ENCODE data around the gene SPECC1L. TPM values are rescaled to one million over a fixed set of nuclear protein-coding genes. Genes with fewer than 3 reads are reported as not detected.
"Not testable (repeated sequence)": the region's sequence is repeated elsewhere in the genome, so short reads cannot be mapped to it uniquely, and the experiment has no call there.

The SPECC1L gene
- total RNA-seq, 2 donors from 2014 or later: 86.3 to 87.5 TPM

- intact Hi-C loops (cut with DNase I, micrococcal nuclease): loop anchor here in 1 of 2 donors (10.0 kb wide), 1 partner anchor 50 kb away; no protein-coding TSS in a partner anchor
- not testable (repeated sequence) for ATAC-seq
- DNase-seq: peak in 1 of 2 donors; percentile 31
These were observed 25.6 kb upstream of the SPECC1L start, which contains the start of gene GGT5 for GRCh38 chr22:24245030-24245431. TSS of gene GGT5 (minus strand) at chr22:24245082. CDS start at chr22:24244725, 357 bp downstream.

DNA sequence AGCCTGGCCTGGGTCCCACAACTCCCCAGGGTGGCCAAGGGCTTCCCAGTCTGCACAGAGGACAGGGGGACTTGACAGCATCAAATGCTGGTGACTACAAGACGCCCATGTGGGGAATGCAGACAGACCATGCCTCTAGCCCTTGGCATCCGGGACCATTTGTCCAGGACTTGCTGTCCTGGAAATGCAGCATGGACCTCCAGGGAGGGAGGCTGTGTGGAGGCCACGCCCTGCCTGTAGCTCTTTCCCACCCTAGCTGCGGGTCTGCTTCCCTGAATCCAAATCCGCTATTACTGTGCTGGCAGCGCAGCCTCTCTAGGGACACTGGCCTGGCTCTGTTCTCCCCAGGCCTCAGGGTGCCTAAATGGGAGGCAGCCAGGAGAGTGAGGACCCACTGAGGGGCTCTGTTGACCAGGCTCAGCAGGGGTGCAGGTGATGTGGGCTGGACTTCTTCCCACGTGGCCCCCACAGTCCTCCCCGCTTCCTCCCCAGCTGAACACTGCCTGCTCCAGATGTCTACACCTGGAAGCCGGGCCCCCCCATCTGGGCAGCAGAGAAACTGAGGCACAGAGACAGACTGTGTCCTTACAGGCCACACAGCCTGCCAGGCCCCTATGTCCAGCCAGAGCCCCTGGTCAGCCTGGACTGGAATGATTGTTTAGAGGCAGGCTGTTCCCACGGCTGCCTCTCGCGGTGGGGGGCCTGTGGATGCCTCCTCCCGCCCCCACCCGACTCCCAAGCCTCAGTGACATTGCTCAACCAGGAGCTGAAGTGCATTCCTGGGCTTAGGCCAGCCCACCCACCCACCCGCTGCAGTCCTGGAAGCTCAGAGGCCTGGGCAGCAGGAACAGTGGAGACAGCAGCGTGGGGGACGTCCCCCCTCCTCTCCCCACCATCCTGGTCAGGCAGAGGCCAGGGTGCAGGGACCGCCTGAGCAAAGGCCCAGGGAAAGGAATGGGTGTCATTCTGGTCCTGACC, 24.8 kb upstream of the SPECC1L start:
- DNase-seq: peak; percentile 23 to 61
- intact Hi-C loops (cut with DNase I, micrococcal nuclease): loop anchor here in 1 of 2 donors (10.0 kb wide), 1 partner anchor 51 kb away; no protein-coding TSS in a partner anchor
- not testable (repeated sequence) for ATAC-seq

GRCh38 chr22:24247011-24247507, 23.6 kb upstream of the SPECC1L start:
- ATAC-seq (no peak), DNase-seq (no peak)
- intact Hi-C loops (cut with DNase I, micrococcal nuclease): loop anchor here in 1 of 2 donors (10.0 kb wide), 1 partner anchor 52 kb away; no protein-coding TSS in a partner anchor

DNA sequence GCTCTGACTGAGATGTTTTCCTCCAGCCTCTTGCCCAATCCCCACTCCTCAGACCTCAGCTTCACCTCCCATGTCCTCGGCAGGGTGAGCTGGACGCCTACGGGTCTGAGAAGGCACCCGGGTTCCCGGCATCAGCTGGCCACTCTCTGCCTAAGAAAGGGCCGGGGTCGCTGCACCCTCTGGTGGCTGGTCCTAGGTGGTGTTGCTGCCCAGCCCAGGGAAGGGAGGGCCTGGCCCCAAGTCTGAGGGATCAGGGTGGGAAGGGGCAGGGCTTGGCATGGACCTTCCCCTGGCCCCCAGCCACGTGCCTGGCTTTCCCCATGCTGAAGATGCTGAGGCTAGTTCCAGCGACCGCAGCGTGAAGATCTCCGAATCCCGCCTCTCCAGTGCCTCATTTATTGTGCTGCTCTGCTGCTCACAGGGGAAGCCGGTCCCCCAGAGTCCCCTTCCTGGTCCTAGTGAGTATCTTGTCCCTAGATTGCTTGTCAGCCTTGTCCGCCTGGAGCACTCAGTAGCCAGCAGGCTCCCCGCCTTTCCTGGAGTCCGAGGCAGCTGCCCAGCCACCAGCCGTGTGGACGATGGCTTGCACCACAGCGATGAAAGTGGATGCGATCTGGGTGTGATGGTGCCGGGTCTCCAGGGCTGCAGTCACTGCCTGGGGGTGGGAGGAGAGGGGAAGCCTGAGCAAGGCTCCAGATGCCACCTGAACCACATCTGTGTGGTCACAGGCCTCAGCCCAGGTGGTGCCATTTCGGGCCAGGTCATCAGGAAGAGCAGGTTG, 22.9 kb upstream of the SPECC1L start:
- DNase-seq: peak; percentile 77 to 80
- intact Hi-C loops (cut with DNase I, micrococcal nuclease): loop anchor here in 1 of 2 donors (10.0 kb wide), 1 partner anchor 53 kb away; no protein-coding TSS in a partner anchor
- ATAC-seq: peak; percentile 91

DNA sequence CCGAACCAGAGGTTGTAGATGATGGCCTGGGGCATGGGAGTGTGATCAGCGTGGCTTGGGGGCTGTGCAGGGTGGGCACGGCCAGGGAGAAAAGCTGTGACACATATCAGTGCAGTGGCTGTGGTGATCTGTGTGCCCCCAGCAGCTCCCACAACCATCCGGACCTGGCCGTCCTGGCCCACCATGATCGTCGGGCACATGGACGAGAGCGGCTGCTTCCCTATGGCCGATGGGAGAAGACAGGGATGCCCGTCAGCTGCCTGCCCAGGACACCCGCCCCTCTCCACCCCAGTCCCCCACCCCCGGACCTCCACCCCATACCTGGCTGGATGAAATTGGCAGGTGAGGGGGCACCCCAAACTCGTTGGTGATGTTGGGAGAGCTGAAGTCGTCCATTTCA, 22.0 kb upstream of the SPECC1L start:
- not testable (repeated sequence) for DNase-seq, ATAC-seq
- intact Hi-C loops (cut with DNase I, micrococcal nuclease): loop anchor here in 1 of 2 donors (10.0 kb wide), 1 partner anchor 54 kb away; no protein-coding TSS in a partner anchor

DNA sequence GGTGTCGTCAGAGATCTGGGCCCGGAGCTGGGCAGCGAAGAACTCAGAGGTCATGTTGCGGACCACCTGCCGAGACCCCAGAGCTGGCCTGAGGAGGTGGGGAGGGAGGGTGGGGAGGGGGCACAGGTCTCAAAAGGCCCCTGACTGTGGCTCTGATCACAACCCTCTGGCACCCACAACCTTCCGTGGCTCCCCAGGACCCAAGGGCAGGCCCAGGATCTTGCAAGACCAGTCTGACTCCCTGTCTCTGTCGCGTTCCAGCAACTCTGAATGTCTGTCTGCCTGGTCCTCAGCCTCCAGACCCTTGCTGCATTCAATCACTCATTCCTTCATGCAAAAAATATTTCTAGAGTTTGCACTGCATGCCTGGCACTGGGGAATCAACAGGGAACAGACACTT, 21.2 kb upstream of the SPECC1L start:
- not testable (repeated sequence) for DNase-seq
- intact Hi-C loops (cut with DNase I, micrococcal nuclease): loop anchor here in 1 of 2 donors (10.0 kb wide), 1 partner anchor 55 kb away; no protein-coding TSS in a partner anchor

DNA sequence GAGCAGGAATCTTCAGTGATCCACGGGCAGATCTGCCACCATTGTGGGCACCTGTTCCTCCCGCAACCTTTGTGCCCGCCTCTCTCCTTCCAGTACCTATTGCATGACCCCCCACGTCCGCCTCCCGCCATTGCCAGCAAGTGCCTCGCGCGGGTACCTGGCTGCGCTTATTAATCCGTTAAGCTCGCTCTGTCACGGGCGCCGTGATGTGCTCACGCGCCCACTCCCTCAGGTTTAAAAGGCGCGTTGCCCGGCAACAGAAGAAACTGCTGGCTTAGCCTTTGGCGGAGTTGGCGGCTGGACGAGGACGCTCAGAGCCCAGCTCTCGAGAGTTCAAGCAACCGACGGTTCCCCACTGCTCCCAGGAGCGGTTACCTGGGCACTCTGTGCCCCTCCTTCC, 19.3 kb upstream of the SPECC1L start:
- DNase-seq; ATAC-seq; intact Hi-C loops (cut with DNase I, micrococcal nuclease): not testable (repeated sequence)

More for the DNA sequence above, 21.2 kb upstream of the SPECC1L start:
- not testable (repeated sequence) for ATAC-seq

- DNase-seq; intact Hi-C loops (cut with DNase I, micrococcal nuclease); ATAC-seq: not testable (repeated sequence)
These were observed 17.5 kb upstream of the SPECC1L start for GRCh38 chr22:24253126-24253525.

GRCh38 chr22:24256136-24256535, 14.5 kb upstream of the SPECC1L start:
- ATAC-seq; DNase-seq; intact Hi-C loops (cut with DNase I, micrococcal nuclease): not testable (repeated sequence)

DNA sequence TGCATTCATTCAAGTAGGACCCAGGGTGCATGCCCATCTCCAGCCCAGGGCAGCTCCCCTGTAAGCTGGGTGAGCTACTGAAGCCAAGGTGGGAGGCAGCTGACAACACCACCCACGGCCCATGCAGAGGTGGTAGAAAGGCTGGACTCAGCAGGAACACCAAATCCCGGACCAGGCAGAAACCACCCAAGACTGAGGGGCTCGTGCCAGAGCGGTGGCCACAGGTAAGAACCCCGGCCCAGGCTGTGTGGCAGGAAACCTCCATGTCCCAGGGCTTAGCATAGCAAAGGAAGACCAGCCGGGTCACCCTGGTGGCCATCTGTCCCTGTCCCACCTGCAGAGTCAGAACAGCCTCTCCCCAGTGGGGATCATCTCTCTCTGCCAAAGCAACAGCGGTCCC, 13.9 kb upstream of the SPECC1L start:
- ATAC-seq; intact Hi-C loops (cut with DNase I, micrococcal nuclease); DNase-seq: not testable (repeated sequence)

DNA sequence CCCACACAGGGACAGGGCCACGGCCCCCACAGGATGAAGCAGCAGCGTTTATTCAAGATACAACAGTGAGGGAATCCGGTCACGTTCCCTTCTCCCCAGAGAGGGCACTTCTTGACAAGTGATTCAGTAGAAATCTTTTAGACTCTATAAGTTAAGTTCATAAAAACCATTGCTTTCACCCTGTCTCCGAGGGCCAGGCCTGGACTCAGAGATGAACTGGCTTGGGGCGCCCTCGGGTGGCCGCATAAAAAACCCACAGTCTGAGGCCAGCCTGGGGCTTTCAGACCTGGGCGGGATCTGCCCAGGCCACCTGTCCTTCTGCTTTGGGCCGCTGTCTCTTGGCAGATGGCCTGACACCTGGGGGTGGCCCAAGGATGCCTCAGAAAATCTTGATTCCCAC, 11.2 kb upstream of the SPECC1L start:
- ATAC-seq (peak; percentile 54), DNase-seq (peak; percentile 67 to 74)

DNA sequence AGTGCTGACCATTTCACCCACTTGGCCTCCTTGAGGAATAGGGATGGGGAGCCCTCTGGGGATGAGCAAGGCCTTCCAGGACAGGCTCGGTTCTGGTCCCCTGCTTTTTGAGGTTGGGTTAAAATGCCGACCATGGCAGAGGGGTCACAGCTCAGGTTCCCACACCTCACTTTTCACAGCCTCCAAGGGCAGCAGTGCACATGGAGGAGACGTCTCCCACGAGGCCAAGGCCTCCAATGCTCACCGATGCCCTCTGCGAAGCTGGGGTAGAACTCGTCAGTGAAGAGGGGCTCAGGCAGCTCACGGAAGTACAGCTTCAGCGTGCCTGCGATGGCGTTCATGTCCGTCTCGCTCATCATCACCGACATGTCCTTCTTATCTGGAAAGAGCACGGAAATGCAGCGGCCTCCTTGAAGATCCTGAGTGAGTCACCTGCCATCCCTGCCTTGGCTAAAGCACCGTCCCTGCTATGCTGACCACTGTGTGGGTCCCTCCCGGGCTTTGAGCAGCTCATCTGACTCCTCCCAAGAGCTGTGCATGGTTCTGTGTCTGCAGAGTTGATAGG, 8.4 kb upstream of the SPECC1L start:
- ATAC-seq; intact Hi-C loops (cut with DNase I, micrococcal nuclease); DNase-seq: not testable (repeated sequence)

More for the DNA sequence above, 11.2 kb upstream of the SPECC1L start:
- intact Hi-C loops (cut with DNase I, micrococcal nuclease): not testable (repeated sequence)

GRCh38 chr22:24263479-24263878, 7.2 kb upstream of the SPECC1L start:
- intact Hi-C loops (cut with DNase I, micrococcal nuclease); DNase-seq; ATAC-seq: not testable (repeated sequence)

DNA sequence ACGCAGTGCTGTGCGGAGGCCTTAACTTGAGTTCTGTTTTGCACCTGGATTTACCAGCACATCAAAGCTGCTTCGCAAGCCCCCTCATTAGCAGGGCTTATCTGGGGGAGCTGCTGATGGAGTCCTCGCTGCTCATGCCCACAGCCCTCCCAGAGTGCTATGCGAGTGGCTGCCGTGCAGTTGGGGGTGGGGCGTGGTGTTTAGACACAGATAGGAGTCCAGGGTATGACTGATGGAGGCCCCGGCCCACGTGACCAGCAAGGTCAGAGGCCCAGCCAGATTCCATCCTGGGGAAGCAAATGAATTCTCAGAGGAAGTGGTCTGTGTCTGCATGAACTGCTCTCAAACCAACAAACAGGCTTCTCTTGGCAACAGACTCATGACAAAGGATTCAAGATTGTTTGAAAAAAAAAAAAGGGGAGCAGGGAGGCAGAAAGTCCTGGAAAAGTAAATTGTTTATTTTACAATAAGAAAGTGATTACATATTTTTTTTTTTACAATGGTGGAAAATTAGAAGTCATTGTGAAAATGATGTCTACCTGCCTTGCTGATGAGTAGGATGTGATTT, 6.2 kb upstream of the SPECC1L start:
- intact Hi-C loops (cut with DNase I, micrococcal nuclease); DNase-seq; ATAC-seq: not testable (repeated sequence)

DNA sequence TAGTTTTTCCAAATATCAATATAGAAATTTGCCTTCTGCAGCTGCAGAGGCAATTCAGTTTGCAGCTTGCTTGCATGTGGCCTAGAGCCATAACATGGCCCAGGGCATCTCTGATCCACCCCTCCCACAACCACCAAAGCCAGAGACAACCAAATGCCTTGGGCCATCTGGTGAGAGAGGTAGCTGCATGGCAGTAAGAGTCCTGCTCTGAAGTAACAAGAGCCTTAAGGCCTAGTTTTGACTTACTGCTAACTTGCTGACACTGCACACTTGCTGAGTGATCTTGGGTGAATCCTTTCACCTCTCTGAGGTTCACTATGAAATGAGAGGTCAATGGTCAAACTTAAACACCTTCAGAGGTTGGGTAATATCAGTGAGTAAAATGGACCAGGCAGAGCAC, 4.9 kb upstream of the SPECC1L start:
- ATAC-seq (no peak), DNase-seq (no peak)

DNA sequence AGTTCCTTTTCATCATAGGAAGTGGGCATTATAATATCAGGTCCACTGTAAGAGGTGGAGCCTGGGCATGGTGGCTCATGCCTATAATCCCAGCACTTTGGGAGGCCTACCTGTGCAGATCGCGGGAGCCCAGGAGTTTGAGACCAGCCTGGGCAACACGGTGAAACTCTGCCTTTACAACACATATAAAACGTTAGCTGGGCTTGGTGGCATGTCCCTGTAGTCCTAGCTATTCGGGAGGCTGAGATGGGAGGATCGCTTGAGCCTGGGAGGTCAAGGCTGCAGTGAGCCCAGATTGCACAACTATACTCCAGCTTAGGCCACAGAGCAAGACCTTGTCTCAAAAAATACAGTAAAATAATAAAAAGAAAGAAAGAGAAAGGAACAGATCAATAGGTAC, 4.1 kb upstream of the SPECC1L start:
- intact Hi-C loops (cut with DNase I, micrococcal nuclease); ATAC-seq; DNase-seq: not testable (repeated sequence)

More for the DNA sequence above, 4.9 kb upstream of the SPECC1L start:
- intact Hi-C loops (cut with DNase I, micrococcal nuclease): no loop called here

DNA sequence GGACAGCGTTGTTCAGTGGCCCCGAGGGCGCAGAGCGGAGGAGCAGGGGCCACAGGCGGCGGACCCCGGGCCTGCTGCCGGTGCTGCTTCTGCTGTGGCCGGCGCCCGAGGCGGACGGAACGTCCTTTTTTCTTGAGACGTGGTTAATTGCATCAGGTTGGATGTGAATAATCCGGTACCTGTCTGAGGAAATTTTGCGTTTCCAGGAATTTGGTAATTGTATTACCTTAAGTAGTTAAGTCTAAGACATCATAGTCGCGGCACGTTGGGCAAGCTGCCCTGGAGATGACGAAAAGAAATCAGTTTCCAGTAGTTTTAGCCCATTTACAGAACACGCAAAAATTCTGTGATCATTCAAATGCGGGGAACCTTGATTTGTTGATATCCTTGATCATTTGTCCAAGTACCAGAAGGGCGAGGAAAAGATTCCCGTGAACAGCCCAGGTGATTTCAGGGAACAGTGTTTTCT, 789 bp downstream of the SPECC1L start:
- no peak for DNase-seq
- intact Hi-C loops (cut with DNase I, micrococcal nuclease): no loop called here
- peak; percentile 46 for ATAC-seq
